Measurements from ENCODE around the gene FARP2. TPM values are rescaled to one million over a fixed set of nuclear protein-coding genes. Genes with fewer than 3 reads are reported as not detected.

The FARP2 gene
- total RNA-seq, 1 experiment from 2014 or later, result 49.3 TPM

DNA sequence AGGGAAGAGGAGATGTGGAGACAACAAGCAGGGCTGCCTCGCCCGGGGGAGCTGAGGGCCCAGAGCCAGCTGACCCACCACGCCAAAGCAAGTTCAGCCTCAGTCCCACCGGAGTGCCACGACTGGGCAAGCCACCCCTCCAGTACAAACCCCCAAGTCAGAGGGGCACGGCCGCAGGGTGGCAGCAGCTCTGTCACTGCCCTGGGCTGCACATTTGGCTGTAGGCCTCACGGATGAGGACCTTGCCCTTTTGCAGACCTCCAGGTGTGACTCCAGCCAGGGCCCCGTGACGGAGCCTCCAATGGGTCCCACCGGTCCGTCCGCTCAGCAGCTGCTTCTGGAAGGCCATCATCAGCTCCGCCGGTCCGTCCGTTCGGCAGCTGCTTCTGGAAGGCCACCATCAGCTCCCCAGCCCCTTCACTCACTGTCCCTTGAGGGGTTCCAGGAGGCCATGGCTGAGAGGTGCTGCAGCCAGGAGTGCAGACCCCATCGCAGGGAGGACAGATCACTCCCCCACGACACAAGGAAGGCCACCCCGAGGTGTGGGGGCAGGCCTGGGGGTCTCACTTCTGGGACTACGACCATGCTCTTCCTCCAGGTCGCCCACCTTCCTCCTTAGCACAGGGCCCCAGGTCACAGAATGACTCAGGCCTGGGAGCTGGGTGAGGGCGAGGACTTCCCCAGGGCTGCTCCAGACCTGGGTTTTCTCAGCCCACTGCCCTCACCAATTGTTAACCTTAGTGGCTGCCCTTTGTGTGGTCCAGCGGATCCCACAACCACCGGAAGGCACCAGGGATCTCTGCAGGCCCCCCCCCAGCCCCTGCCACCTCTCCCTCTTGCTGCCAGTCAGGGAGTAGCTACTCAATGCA lies 176.9 kb downstream of the FARP2 start:
- CTCF ChIA-PET, result no interaction called here

More for the DNA sequence above, 176.9 kb downstream of the FARP2 start:
- H3K9me2 ChIP-seq (ENCODE audit: insufficient read depth), result no peaks in the 10 kb centered on the region
- no peak overlapping the region for H3K4me3 ChIP-seq (replicated peaks in 1 of 2; ENCODE audit: low read depth in 1 of 2, low read length in 2 of 2)
- ATAC-seq, result no peak; the same call in 1 of the 2 replicates
- ChIA-PET POLR2A (no interaction called here), RAD21 (ENCODE audit: low non-redundant PET in 1 of 2, low total read pairs in 2 of 2, uncharacterized antibody in 2 of 2, unreplicated experiment in 2 of 2) (no interaction called here)
- no peaks in the 10 kb centered on the region for H3K27me3 ChIP-seq (ENCODE audit: insufficient read depth, low read length)
- no peak overlapping the region for H2AFZ ChIP-seq (ENCODE audit: low read depth, low read length, poor library complexity, severe bottlenecking)
- no TSS peak for BruUV-seq (replicated peaks)
- no peak for DNase-seq (ENCODE audit: low read depth, low spot score)
- no peak overlapping the region for H3K27ac ChIP-seq (ENCODE audit: low read depth, low read length)
- no peaks in the 10 kb centered on the region for H3K79me2 ChIP-seq (ENCODE audit: insufficient read depth, low read length)
- no peaks in the 10 kb centered on the region for H3K9me3 ChIP-seq (ENCODE audit: control insufficient read depth in 1 of 2, insufficient read depth in 1 of 2, low read depth in 1 of 2, low read length in 2 of 2)
- H4K20me1 ChIP-seq (ENCODE audit: insufficient read depth), result no peaks in the 10 kb centered on the region
- no peaks in the 10 kb centered on the region for H3K36me3 ChIP-seq (ENCODE audit: control insufficient read depth in 1 of 2, insufficient read depth in 2 of 2, low read length in 2 of 2)
- no peak overlapping the region for H3K4me2 ChIP-seq (ENCODE audit: low read length)
- TF ChIP-seq POLR2A (IDR thresholded peaks at IDR 0.05; ENCODE audit: borderline replicate concordance, extremely low read depth, insufficient read depth, insufficient read length) (no peak), TCF7L2 (IDR thresholded peaks at IDR 0.05; ENCODE audit: borderline replicate concordance, extremely low read depth, insufficient read depth, insufficient read length) (no peak), RAD21 (IDR thresholded peaks at IDR 0.05; ENCODE audit: low read depth) (no peak), EZH2 (IDR thresholded peaks at IDR 0.05) (no peak), CBX3 (IDR thresholded peaks at IDR 0.05; ENCODE audit: low read depth) (no peak), JUND (IDR thresholded peaks at IDR 0.05) (no peak), YY1 (IDR thresholded peaks at IDR 0.05; ENCODE audit: extremely low read depth, insufficient replicate concordance, low read depth, low read length) (no peak), ELF1 (IDR thresholded peaks at IDR 0.05; ENCODE audit: borderline replicate concordance, low read depth) (no peak), EGR1 (IDR thresholded peaks at IDR 0.05; ENCODE audit: low read depth) (no peak), EZH2phosphoT487 (IDR thresholded peaks at IDR 0.05; ENCODE audit: borderline replicate concordance) (no peak), SIN3A (IDR thresholded peaks at IDR 0.05; ENCODE audit: low read depth) (no peak), POLR2AphosphoS5 (IDR thresholded peaks at IDR 0.05; ENCODE audit: low read depth, low read length) (no peak)
- TF ChIP-seq, protein P1, sequence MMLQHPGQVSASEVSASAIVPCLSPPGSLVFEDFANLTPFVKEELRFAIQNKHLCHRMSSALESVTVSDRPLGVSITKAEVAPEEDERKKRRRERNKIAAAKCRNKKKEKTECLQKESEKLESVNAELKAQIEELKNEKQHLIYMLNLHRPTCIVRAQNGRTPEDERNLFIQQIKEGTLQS (IDR thresholded peaks at IDR 0.05), result no peak
- TF ChIP-seq, protein P2, sequence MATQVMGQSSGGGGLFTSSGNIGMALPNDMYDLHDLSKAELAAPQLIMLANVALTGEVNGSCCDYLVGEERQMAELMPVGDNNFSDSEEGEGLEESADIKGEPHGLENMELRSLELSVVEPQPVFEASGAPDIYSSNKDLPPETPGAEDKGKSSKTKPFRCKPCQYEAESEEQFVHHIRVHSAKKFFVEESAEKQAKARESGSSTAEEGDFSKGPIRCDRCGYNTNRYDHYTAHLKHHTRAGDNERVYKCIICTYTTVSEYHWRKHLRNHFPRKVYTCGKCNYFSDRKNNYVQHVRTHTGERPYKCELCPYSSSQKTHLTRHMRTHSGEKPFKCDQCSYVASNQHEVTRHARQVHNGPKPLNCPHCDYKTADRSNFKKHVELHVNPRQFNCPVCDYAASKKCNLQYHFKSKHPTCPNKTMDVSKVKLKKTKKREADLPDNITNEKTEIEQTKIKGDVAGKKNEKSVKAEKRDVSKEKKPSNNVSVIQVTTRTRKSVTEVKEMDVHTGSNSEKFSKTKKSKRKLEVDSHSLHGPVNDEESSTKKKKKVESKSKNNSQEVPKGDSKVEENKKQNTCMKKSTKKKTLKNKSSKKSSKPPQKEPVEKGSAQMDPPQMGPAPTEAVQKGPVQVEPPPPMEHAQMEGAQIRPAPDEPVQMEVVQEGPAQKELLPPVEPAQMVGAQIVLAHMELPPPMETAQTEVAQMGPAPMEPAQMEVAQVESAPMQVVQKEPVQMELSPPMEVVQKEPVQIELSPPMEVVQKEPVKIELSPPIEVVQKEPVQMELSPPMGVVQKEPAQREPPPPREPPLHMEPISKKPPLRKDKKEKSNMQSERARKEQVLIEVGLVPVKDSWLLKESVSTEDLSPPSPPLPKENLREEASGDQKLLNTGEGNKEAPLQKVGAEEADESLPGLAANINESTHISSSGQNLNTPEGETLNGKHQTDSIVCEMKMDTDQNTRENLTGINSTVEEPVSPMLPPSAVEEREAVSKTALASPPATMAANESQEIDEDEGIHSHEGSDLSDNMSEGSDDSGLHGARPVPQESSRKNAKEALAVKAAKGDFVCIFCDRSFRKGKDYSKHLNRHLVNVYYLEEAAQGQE (IDR thresholded peaks at IDR 0.05; ENCODE audit: low read depth), result no peak
- TF ChIP-seq, protein P3, sequence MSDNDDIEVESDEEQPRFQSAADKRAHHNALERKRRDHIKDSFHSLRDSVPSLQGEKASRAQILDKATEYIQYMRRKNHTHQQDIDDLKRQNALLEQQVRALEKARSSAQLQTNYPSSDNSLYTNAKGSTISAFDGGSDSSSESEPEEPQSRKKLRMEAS (IDR thresholded peaks at IDR 0.05), result no peak
- TF ChIP-seq, protein P4, sequence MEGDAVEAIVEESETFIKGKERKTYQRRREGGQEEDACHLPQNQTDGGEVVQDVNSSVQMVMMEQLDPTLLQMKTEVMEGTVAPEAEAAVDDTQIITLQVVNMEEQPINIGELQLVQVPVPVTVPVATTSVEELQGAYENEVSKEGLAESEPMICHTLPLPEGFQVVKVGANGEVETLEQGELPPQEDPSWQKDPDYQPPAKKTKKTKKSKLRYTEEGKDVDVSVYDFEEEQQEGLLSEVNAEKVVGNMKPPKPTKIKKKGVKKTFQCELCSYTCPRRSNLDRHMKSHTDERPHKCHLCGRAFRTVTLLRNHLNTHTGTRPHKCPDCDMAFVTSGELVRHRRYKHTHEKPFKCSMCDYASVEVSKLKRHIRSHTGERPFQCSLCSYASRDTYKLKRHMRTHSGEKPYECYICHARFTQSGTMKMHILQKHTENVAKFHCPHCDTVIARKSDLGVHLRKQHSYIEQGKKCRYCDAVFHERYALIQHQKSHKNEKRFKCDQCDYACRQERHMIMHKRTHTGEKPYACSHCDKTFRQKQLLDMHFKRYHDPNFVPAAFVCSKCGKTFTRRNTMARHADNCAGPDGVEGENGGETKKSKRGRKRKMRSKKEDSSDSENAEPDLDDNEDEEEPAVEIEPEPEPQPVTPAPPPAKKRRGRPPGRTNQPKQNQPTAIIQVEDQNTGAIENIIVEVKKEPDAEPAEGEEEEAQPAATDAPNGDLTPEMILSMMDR (IDR thresholded peaks at IDR 0.05 in 2 of 3, conservative IDR thresholded peaks at IDR 0.05 in 1 of 3; ENCODE audit: borderline replicate concordance in 1 of 3, insufficient read depth in 1 of 3, low read depth in 2 of 3, low read length in 2 of 3), result no peak
- intact Hi-C loops (cut with micrococcal nuclease), result no loop called here
- no peaks in the 10 kb centered on the region for H3K4me1 ChIP-seq (ENCODE audit: control insufficient read depth in 1 of 2, insufficient read depth in 2 of 2, low read length in 2 of 2)
- H3K9ac ChIP-seq (ENCODE audit: low read length), result no peak overlapping the region

Measured in HCT116 (cell line).